Smooth muscle cell (in vitro differentiated cells): Measurements from ENCODE around the gene MAGEL2. TPM values are rescaled to one million over a fixed set of nuclear protein-coding genes. Genes with fewer than 3 reads are reported as not detected.

Experiments used
- DNase-seq: peaks from one replicate; lab custom pipeline; 2025; ENCODE audit not compliant: unreplicated experiment; lab: John Stamatoyannopoulos, UW
- H2AFZ ChIP-seq: fragments of 200-600 bp; sonication (generic); 2 replicates; pipeline ENCODE4 v1.6.0; 2016; ENCODE audit warnings: antibody characterized with exemption, low read depth, mild to moderate bottlenecking
- H3F3A ChIP-seq: fragments of 200-600 bp; sonication (generic); 2 replicates; pipeline ENCODE4 v1.6.0; 2017; ENCODE audit warnings: antibody characterized with exemption, low read depth
- H3K27ac ChIP-seq: fragments of 200-600 bp; sonication (generic); 2 replicates; pipeline ENCODE4 v1.5.1; 2016; ENCODE audit warnings: low read depth, mild to moderate bottlenecking
- H3K27me3 ChIP-seq: fragments of 200-600 bp; sonication (generic); 2 replicates; pipeline ENCODE4 v1.6.1; 2016; ENCODE audit warnings: low read depth, mild to moderate bottlenecking
- H3K36me3 ChIP-seq: fragments of 200-600 bp; sonication (generic); 2 replicates; pipeline ENCODE4 v1.5.1; 2016; ENCODE audit warnings: low read depth
- H3K4me1 ChIP-seq: fragments of 200-600 bp; sonication (generic); 2 replicates; pipeline ENCODE4 v1.5.1; 2016; ENCODE audit warnings: low read depth
- H3K4me2 ChIP-seq: fragments of 200-600 bp; sonication (generic); 2 replicates; pipeline ENCODE4 v1.6.0; 2016; ENCODE audit warnings: mild to moderate bottlenecking
- H3K4me3 ChIP-seq: fragments of 200-600 bp; sonication (generic); 2 replicates; pipeline ENCODE4 v1.5.1; 2016; ENCODE audit warnings: mild to moderate bottlenecking
- H3K79me2 ChIP-seq: fragments of 200-600 bp; sonication (generic); 2 replicates; pipeline ENCODE4 v1.6.0; 2016; ENCODE audit warnings: low read depth, mild to moderate bottlenecking
- H3K9ac ChIP-seq: fragments of 200-600 bp; sonication (generic); 2 replicates; pipeline ENCODE4 v1.6.0; 2016; ENCODE audit warnings: low read depth
- H3K9me3 ChIP-seq: fragments of 200-600 bp; sonication (generic); replicated peaks from 2 replicates; pipeline ENCODE4 v1.5.1; 2016; ENCODE audit warnings: low read depth
- H4K20me1 ChIP-seq: fragments of 200-600 bp; sonication (generic); 2 replicates; pipeline ENCODE4 v1.6.0; 2016; ENCODE audit warnings: low read depth
- WGBS: methylation state at CpG from one replicate; pipeline ENCODE4 v1.1.7; 2016; ENCODE audit warnings: low lambda C conversion rate; 5-methylcytosine and 5-hydroxymethylcytosine counted together
- polyA plus RNA-seq: library from polyadenylated mRNA; unstranded; fragments of >200 nt; fragmentation: Nextera tagmentation; extraction: Ambion mirVana; gene quantifications from 2 replicates; pipeline ENCODE4 v1.2.1, GENCODE V29; 2016
- total RNA-seq: library from RNA; depleted of rRNA; stranded (reverse); fragments of >200 nt; gene quantifications from 2 replicates; pipeline ENCODE4 v1.2.3, GENCODE V29; 2014
- TF ChIP-seq, protein P1 (sequence below): fragments of 200-600 bp; sonication (generic); IDR thresholded peaks from 2 replicates; pipeline ENCODE4 v1.5.1; 2017; ENCODE audit warnings: borderline replicate concordance, mild to moderate bottlenecking, antibody characterized with exemption; ENCODE audit not compliant: insufficient read depth, poor library complexity, severe bottlenecking

MAGEL2 gene
- total and polyA plus RNA-seq, 2 experiments from 2014 or later = 8.4 to 16.0 TPM

DNA sequence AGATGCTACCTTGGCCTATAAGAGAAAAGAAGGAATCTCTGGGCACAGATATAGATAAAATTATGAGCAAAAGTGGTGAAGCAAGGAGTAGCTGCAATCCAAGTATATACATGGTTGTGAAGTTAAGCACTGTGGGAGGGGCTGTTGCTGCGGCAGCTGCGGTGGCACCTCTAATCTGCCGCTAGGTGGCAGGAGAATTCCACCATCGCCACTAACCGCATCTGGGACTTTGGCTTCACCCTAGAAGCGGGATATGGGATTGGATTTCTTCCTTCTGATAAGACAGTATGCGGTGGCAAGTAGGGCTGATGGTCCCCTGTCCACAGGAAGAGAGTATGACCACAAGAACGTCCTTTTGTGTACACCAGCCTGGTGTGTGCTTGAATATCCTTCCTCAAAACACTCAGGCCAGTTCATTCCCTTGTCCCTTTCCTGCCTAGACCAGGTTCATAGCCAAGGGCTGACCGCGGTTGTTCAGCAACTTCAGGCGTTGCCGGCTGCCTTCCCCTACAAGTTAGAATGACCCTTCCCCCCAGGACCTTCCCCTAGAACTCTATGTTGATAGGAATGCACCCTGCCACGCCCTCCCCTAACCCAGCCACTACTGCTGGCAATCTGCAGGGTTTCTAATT lies 5.1 kb downstream of the MAGEL2 start:
- Histone ChIP-seq H3K9ac (no peak overlapping the region), H3K27ac (no peak overlapping the region), H2AFZ (no peak overlapping the region), H3K4me1 (no peaks in the 10 kb centered on the region), H4K20me1 (no peaks in the 10 kb centered on the region), H3K4me2 (peak overlapping the region; percentile 31), H3K27me3 (no peaks in the 10 kb centered on the region), H3F3A (no peaks in the 10 kb centered on the region), H3K9me3 (no peaks in the 10 kb centered on the region), H3K36me3 (no peaks in the 10 kb centered on the region), H3K79me2 (no peaks in the 10 kb centered on the region), H3K4me3 (no peak overlapping the region)
- DNase-seq = no peak
- TF ChIP-seq, protein P1, sequence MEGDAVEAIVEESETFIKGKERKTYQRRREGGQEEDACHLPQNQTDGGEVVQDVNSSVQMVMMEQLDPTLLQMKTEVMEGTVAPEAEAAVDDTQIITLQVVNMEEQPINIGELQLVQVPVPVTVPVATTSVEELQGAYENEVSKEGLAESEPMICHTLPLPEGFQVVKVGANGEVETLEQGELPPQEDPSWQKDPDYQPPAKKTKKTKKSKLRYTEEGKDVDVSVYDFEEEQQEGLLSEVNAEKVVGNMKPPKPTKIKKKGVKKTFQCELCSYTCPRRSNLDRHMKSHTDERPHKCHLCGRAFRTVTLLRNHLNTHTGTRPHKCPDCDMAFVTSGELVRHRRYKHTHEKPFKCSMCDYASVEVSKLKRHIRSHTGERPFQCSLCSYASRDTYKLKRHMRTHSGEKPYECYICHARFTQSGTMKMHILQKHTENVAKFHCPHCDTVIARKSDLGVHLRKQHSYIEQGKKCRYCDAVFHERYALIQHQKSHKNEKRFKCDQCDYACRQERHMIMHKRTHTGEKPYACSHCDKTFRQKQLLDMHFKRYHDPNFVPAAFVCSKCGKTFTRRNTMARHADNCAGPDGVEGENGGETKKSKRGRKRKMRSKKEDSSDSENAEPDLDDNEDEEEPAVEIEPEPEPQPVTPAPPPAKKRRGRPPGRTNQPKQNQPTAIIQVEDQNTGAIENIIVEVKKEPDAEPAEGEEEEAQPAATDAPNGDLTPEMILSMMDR = peak; percentile 66
- WGBS = 31% methylated on average over 13 of the region's 13 CpGs

DNA sequence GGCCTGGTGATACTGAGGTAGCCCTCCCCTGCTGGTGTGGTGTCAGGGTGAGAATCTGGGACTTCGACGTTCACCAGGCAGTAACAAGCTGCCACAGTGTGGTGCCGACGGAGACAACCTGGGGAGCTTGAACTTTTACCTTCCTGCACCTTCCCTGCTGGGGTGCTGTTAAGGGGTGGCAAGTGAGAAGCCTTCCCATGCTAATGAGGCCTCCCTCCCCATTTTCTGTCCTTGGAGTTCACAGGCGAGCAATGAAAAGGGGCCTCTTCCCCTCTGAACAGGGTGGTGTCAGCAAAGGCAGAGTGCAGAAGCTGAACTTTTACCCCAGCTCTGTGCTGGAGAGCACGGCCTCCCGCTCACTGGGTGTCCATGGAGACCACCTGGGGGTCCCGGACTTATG lies 13.5 kb downstream of the MAGEL2 start:
- Histone ChIP-seq H3K27ac (no peak overlapping the region), H4K20me1 (no peaks in the 10 kb centered on the region), H3K27me3 (no peaks in the 10 kb centered on the region), H3K36me3 (no peaks in the 10 kb centered on the region), H2AFZ (no peak overlapping the region), H3K9ac (no peak overlapping the region), H3K4me1 (no peaks in the 10 kb centered on the region), H3F3A (no peaks in the 10 kb centered on the region), H3K4me2 (no peak overlapping the region), H3K9me3 (no peaks in the 10 kb centered on the region), H3K4me3 (no peak overlapping the region), H3K79me2 (no peaks in the 10 kb centered on the region)
- TF ChIP-seq, protein P1 = no peak
- 89% methylated on average over 8 of the region's 8 CpGs for WGBS
- no peak for DNase-seq

DNA sequence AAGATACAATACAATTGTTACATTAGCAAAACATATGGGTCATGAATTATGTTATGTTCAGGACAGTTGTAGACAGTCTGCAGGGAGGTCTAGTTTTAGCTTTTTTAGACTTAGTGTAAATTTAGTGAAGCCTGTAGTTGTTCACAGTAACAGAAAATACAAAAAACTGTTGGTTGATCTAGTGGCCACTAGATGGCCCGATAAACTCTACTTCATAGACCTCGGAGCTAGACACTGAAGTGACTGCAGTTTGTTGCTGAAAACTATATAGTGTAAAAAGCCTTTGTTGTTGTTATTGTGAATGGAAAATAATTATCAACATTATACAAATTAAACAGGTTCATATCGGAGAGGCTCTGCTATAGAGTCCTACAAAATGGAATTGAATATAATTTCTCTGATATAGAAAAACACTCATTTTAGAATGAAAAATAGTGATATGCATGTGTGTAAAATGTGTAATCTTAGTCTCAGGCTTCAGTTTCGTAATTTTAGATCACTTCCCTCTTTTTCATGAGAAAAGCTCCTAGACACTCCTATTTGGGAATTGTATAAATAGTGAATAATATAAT lies 18.3 kb downstream of the MAGEL2 start:
- Histone ChIP-seq H3K4me3 (no peak overlapping the region), H3F3A (no peaks in the 10 kb centered on the region), H3K4me2 (no peak overlapping the region), H4K20me1 (no peaks in the 10 kb centered on the region), H3K36me3 (no peaks in the 10 kb centered on the region), H2AFZ (no peak overlapping the region), H3K27ac (no peak overlapping the region), H3K9me3 (no peaks in the 10 kb centered on the region), H3K9ac (no peak overlapping the region), H3K79me2 (no peaks in the 10 kb centered on the region), H3K27me3 (peaks cover 6% of the 10 kb centered on the region), H3K4me1 (no peaks in the 10 kb centered on the region)
- DNase-seq = no peak
- 33% methylated on average over 4 of the region's 4 CpGs for WGBS
- TF ChIP-seq, protein P1 = peak; percentile 38
